ENCODE measurements around the gene RTN4RL1.

Gene RTN4RL1

DNA sequence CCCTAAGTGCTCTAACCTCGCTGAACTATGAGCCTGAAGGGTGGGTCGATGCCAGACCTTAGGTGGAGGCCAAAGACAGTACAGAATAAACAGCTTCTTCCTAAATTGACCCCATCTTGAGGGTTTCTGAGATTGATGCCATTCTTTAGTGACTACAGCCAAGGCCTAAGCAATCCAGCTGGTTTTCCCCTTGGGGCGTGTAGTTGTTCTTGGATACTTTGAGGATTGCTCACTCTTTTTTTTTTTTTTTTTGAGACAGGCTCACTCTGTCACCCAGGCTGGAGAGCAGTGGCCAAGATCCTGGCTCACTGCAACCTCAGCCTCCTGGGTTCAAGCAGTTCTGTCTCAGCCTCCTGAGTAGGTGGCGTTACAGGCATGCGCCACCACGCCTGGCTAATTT lies 18.7 kb upstream of the RTN4RL1 start:
- peak; percentile 18 for DNase-seq
- no peaks in the 10 kb centered on the region for H3K36me3 ChIP-seq (ENCODE audit: control insufficient read depth, insufficient read depth, low read length)
- H3K56ac ChIP-seq (ENCODE audit: low read length), result no peak overlapping the region
- H3K4me1 ChIP-seq (ENCODE audit: control insufficient read depth, low read depth, low read length), result peaks cover 3% of the 10 kb centered on the region
- no peak overlapping the region for H2BK5ac ChIP-seq (ENCODE audit: low read length)
- no peak overlapping the region for H3K9ac ChIP-seq (ENCODE audit: low read length)
- no peak overlapping the region for H3K23ac ChIP-seq (ENCODE audit: low read length)
- H3K18ac ChIP-seq (ENCODE audit: low read length), result no peak overlapping the region
- no peak overlapping the region for H3K4ac ChIP-seq (ENCODE audit: low read depth, low read length)
- peaks cover 2% of the 10 kb centered on the region for H3K79me1 ChIP-seq (ENCODE audit: low read length)
- no peak overlapping the region for H4K8ac ChIP-seq (ENCODE audit: low read depth, low read length)
- H3K27me3 ChIP-seq (ENCODE audit: insufficient read depth, low read length, poor library complexity), result no peaks in the 10 kb centered on the region
- no peak overlapping the region for H3K4me3 ChIP-seq (ENCODE audit: low read length)
- no peak overlapping the region for H2AK5ac ChIP-seq (ENCODE audit: low read length)
- no peak overlapping the region for H4K5ac ChIP-seq (ENCODE audit: low read length)
- no peak overlapping the region for H2BK15ac ChIP-seq (replicated peaks; ENCODE audit: low read depth)
- WGBS (ENCODE audit: extremely low coverage, insufficient coverage, low lambda C conversion rate), result no CpG with 5 or more reads among the region's 6 CpGs
- H3K27ac ChIP-seq (ENCODE audit: low read depth, low read length), result no peak overlapping the region
- H3K79me2 ChIP-seq (ENCODE audit: control insufficient read depth, insufficient read depth, low read length), result no peaks in the 10 kb centered on the region
- no peak overlapping the region for H2BK120ac ChIP-seq (ENCODE audit: low read depth, low read length)
- no peak overlapping the region for H3K4me2 ChIP-seq (ENCODE audit: low read length)

DNA sequence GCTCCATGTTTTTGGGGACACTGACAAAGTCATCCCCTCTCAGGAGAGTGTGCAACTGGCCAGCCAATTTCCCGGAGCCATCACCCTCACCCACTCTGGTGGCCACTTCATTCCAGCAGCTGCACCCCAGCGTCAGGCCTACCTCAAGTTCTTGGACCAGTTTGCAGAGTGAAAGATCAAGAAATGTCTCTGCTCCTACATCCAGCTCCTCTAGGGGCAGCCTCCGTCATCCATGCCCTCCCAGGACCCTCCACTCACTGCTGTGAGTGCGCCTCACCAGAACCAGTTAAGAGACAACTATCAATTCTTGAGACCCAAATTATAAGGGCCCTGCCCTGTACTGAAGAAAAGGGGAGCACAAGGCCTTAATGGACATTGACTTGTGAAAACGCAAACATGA lies 17.8 kb upstream of the RTN4RL1 start:
- Histone ChIP-seq H3K9ac (ENCODE audit: low read length) (peak overlapping the region; percentile 92), H3K4me1 (ENCODE audit: control insufficient read depth, low read depth, low read length) (no peaks in the 10 kb centered on the region), H2BK15ac (replicated peaks; ENCODE audit: low read depth) (no peak overlapping the region), H3K18ac (ENCODE audit: low read length) (no peak overlapping the region), H3K27me3 (ENCODE audit: insufficient read depth, low read length, poor library complexity) (no peaks in the 10 kb centered on the region), H3K4ac (ENCODE audit: low read depth, low read length) (no peak overlapping the region), H3K36me3 (ENCODE audit: control insufficient read depth, insufficient read depth, low read length) (no peaks in the 10 kb centered on the region), H2BK5ac (ENCODE audit: low read length) (no peak overlapping the region), H3K4me2 (ENCODE audit: low read length) (no peak overlapping the region), H3K27ac (ENCODE audit: low read depth, low read length) (no peak overlapping the region), H4K8ac (ENCODE audit: low read depth, low read length) (no peak overlapping the region), H2BK120ac (ENCODE audit: low read depth, low read length) (no peak overlapping the region), H3K56ac (ENCODE audit: low read length) (peak overlapping the region; percentile 17), H3K79me2 (ENCODE audit: control insufficient read depth, insufficient read depth, low read length) (no peaks in the 10 kb centered on the region), H2AK5ac (ENCODE audit: low read length) (no peak overlapping the region), H3K4me3 (ENCODE audit: low read length) (no peak overlapping the region), H3K79me1 (ENCODE audit: low read length) (peaks cover 2% of the 10 kb centered on the region), H3K23ac (ENCODE audit: low read length) (no peak overlapping the region), H4K5ac (ENCODE audit: low read length) (no peak overlapping the region)
- WGBS (ENCODE audit: extremely low coverage, insufficient coverage, low lambda C conversion rate), result no CpG with 5 or more reads among the region's 5 CpGs
- DNase-seq, result peak; percentile 33

DNA sequence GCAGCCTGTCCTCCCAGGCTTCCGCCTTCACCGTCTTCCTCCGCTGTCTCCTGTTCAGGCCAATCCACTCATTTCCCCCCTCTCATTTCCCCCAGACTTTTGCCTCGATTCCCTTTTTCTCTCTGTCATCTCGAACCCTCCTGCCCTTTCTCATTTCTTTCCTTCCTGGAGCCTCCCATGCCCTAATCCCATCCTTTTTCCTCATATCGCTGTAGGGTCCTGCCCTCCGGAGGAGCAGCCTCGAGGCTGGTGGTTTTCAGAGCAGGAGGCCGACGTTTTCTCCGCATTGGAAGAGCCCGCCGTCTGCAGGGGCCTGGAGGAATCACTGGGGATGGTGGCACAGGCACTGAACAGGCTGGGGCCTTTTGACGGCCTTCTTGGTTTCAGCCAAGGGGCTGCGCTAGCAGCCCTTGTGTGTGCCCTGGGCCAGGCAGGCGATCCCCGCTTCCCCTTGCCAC lies 17.3 kb upstream of the RTN4RL1 start:
- Histone ChIP-seq H3K79me2 (ENCODE audit: control insufficient read depth, insufficient read depth, low read length) (no peaks in the 10 kb centered on the region), H3K4me3 (ENCODE audit: low read length) (peak overlapping the region; percentile 71), H2BK15ac (replicated peaks; ENCODE audit: low read depth) (no peak overlapping the region), H3K18ac (ENCODE audit: low read length) (peak overlapping the region; percentile 31), H3K4ac (ENCODE audit: low read depth, low read length) (peak overlapping the region; percentile 41), H4K8ac (ENCODE audit: low read depth, low read length) (no peak overlapping the region), H3K23ac (ENCODE audit: low read length) (peak overlapping the region; percentile 38), H2BK120ac (ENCODE audit: low read depth, low read length) (no peak overlapping the region), H3K56ac (ENCODE audit: low read length) (peak overlapping the region; percentile 98), H2AK5ac (ENCODE audit: low read length) (peak overlapping the region; percentile 56), H3K4me2 (ENCODE audit: low read length) (peak overlapping the region; percentile 63), H3K36me3 (ENCODE audit: control insufficient read depth, insufficient read depth, low read length) (no peaks in the 10 kb centered on the region), H4K5ac (ENCODE audit: low read length) (peak overlapping the region; percentile 7), H3K27me3 (ENCODE audit: insufficient read depth, low read length, poor library complexity) (no peaks in the 10 kb centered on the region), H3K4me1 (ENCODE audit: control insufficient read depth, low read depth, low read length) (no peaks in the 10 kb centered on the region), H3K9ac (ENCODE audit: low read length) (peak overlapping the region; percentile 92), H3K27ac (ENCODE audit: low read depth, low read length) (peak overlapping the region; percentile 4), H2BK5ac (ENCODE audit: low read length) (peak overlapping the region; percentile 46), H3K79me1 (ENCODE audit: low read length) (peaks cover 2% of the 10 kb centered on the region)
- WGBS (ENCODE audit: extremely low coverage, insufficient coverage, low lambda C conversion rate), result no CpG with 5 or more reads among the region's 17 CpGs
- peak; percentile 67 for DNase-seq

DNA sequence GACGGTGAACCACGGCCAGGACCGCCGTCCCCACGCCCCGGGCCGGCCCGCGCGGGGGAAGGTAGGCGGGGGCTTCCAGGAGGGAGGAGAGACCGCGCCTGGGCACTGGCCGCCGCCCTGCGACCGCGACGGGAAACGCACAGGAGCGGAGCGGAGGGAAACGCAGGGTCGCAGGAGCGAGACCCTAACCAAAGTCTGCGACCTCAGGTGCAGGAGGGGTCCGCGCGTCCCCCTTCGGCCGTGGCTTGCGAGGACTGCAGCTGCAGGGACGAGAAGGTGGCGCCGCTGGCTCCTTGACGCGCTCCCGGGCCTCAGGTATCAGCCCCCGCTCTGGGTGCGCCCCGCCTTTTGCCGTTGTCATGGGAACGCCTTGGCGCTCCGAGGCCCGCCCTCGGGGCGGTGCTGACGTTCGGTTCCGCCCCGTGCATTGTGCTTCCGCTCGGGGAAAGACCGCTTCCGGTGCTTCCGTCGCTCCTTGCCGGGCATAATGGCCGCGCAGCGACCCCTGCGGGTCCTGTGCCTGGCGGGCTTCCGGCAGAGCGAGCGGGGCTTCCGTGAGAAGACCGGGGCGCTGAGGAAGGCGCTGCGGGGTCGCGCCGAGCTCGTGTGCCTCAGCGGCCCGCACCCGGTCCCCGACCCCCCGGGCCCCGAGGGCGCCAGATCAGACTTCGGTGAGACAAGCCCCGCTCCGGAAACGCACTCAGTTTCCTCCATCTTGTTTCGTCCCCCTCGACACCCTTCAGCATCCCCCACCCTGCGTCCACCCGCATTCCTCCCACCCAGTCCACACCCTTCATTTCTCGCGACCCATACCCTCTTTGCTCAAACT lies 16.6 kb upstream of the RTN4RL1 start, which contains the start of gene OVCA2:
OVCA2 (plus strand) TSS at position 462 of the 829 bp plus-strand sequence; CDS start at position 488, 26 bp downstream.
- Histone ChIP-seq H3K4ac (ENCODE audit: low read depth, low read length) (peak within 1 kb of the TSS; percentile 41), H3K79me2 (ENCODE audit: control insufficient read depth, insufficient read depth, low read length) (no peaks in the 10 kb centered on the region), H4K5ac (ENCODE audit: low read length) (peak within 1 kb of the TSS; percentile 7), H3K4me2 (ENCODE audit: low read length) (peak within 1 kb of the TSS; percentile 63), H3K79me1 (ENCODE audit: low read length) (peaks cover 2% of the 10 kb centered on the region), H3K4me3 (ENCODE audit: low read length) (peak within 1 kb of the TSS; percentile 71), H2BK120ac (ENCODE audit: low read depth, low read length) (no peak within 1 kb of the TSS), H3K27me3 (ENCODE audit: insufficient read depth, low read length, poor library complexity) (no peaks in the 10 kb centered on the region), H2BK15ac (replicated peaks; ENCODE audit: low read depth) (no peak within 1 kb of the TSS), H2AK5ac (ENCODE audit: low read length) (peak within 1 kb of the TSS; percentile 56), H3K4me1 (ENCODE audit: control insufficient read depth, low read depth, low read length) (no peaks in the 10 kb centered on the region), H2BK5ac (ENCODE audit: low read length) (peak within 1 kb of the TSS; percentile 46), H3K36me3 (ENCODE audit: control insufficient read depth, insufficient read depth, low read length) (no peaks in the 10 kb centered on the region), H4K8ac (ENCODE audit: low read depth, low read length) (no peak within 1 kb of the TSS), H3K27ac (ENCODE audit: low read depth, low read length) (peak within 1 kb of the TSS; percentile 4), H3K18ac (ENCODE audit: low read length) (peak within 1 kb of the TSS; percentile 31), H3K9ac (ENCODE audit: low read length) (peak within 1 kb of the TSS; percentile 92), H3K56ac (ENCODE audit: low read length) (peak within 1 kb of the TSS; percentile 98), H3K23ac (ENCODE audit: low read length) (peak within 1 kb of the TSS; percentile 56)
- no CpG with 5 or more reads among the region's 93 CpGs for WGBS (ENCODE audit: extremely low coverage, insufficient coverage, low lambda C conversion rate)
- DNase-seq, result peak; percentile 98

DNA sequence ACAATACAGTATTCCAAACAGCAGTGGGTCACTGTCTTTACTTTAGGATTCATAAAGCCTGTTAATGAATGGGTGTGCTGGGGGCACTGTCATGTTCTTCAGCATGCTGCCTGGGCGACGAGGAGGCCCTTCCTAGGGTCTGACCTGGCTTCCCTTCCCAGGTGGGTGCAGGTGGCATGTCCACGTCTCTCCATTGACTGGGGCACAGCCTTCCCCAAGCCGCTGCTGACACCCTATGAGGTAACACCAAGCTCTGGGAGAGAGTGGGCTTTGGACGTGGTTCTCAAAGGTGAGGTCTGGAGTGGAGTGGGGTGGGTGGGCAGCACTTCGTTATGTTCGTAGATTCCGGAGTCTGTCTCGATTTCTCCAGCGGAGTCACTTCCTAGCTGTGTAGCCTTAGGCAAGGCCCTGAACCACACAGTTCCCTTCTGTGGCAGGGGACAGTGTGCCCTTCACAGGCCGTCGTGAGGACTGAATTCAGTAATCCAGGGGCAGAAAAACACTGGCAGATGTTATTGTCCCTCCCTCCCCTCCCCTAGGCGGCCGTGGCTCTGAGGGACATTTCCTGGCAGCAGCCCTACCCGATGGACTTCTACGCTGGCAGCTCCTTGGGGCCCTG lies 15.9 kb upstream of the RTN4RL1 start:
- H3K18ac ChIP-seq (ENCODE audit: low read length), result peak overlapping the region; percentile 7
- H3K27me3 ChIP-seq (ENCODE audit: insufficient read depth, low read length, poor library complexity), result no peaks in the 10 kb centered on the region
- no peak overlapping the region for H2AK5ac ChIP-seq (ENCODE audit: low read length)
- peak overlapping the region; percentile 68 for H3K9ac ChIP-seq (ENCODE audit: low read length)
- H3K56ac ChIP-seq (ENCODE audit: low read length), result peak overlapping the region; percentile 66
- no peak overlapping the region for H2BK120ac ChIP-seq (ENCODE audit: low read depth, low read length)
- no peak overlapping the region for H3K27ac ChIP-seq (ENCODE audit: low read depth, low read length)
- no peak for DNase-seq
- H4K5ac ChIP-seq (ENCODE audit: low read length), result no peak overlapping the region
- H4K8ac ChIP-seq (ENCODE audit: low read depth, low read length), result no peak overlapping the region
- H3K4me1 ChIP-seq (ENCODE audit: control insufficient read depth, low read depth, low read length), result no peaks in the 10 kb centered on the region
- no CpG with 5 or more reads among the region's 16 CpGs for WGBS (ENCODE audit: extremely low coverage, insufficient coverage, low lambda C conversion rate)
- H3K36me3 ChIP-seq (ENCODE audit: control insufficient read depth, insufficient read depth, low read length), result no peaks in the 10 kb centered on the region
- peaks cover 2% of the 10 kb centered on the region for H3K79me1 ChIP-seq (ENCODE audit: low read length)
- H3K4me2 ChIP-seq (ENCODE audit: low read length), result peak overlapping the region; percentile 34
- H2BK15ac ChIP-seq (replicated peaks; ENCODE audit: low read depth), result no peak overlapping the region
- H3K4ac ChIP-seq (ENCODE audit: low read depth, low read length), result no peak overlapping the region
- H3K79me2 ChIP-seq (ENCODE audit: control insufficient read depth, insufficient read depth, low read length), result no peaks in the 10 kb centered on the region
- peak overlapping the region; percentile 56 for H3K23ac ChIP-seq (ENCODE audit: low read length)
- H3K4me3 ChIP-seq (ENCODE audit: low read length), result no peak overlapping the region
- no peak overlapping the region for H2BK5ac ChIP-seq (ENCODE audit: low read length)

All from mesendoderm (in vitro differentiated cells).